ENCODE results near the gene ZNF385B. TPM values are rescaled to one million over a fixed set of nuclear protein-coding genes. Genes with fewer than 3 reads are reported as not detected.

ZNF385B gene
- total and polyA plus RNA-seq, 9 of the 15 experiments (the other 6 are each of a cell fraction or from before 2014, with no cell fraction given): 0.50 TPM; not detected in 8

GRCh38 chr2:179528576-179529069, 332.8 kb downstream of the ZNF385B start:
- H3K4me1 ChIP-seq (replicated peaks in 1 of 2; ENCODE audit: control insufficient read depth in 2 of 2, insufficient read depth in 2 of 2, low read length in 2 of 2): no peaks in the 10 kb centered on the region
- H3K9me1 ChIP-seq (ENCODE audit: control insufficient read depth, insufficient read depth, low read length): no peaks in the 10 kb centered on the region
- H3K36me3 ChIP-seq (ENCODE audit: control insufficient read depth, insufficient read depth, low read length): no peaks in the 10 kb centered on the region
- WGBS (ENCODE audit: insufficient coverage, low coverage, missing lambda C conversion rate): 0% methylated on average over 2 of the region's 2 CpGs
- in situ Hi-C loops (cut with MboI) (no loop called here), intact Hi-C loops (cut with micrococcal nuclease) (no loop called here)
- no peak overlapping the region for H3K27ac ChIP-seq (ENCODE audit: extremely low read depth, low read depth, low read length)
- H3K27me3 ChIP-seq (ENCODE audit: control insufficient read depth in 2 of 2, insufficient read depth in 2 of 2, low read length in 2 of 2): no peaks in the 10 kb centered on the region
- H4K20me1 ChIP-seq (replicated peaks; ENCODE audit: control insufficient read depth, insufficient read depth, low read length): no peaks in the 10 kb centered on the region
- DNase-seq (ENCODE audit: extremely low read depth in 1 of 4, low spot score in 3 of 4) (no peak), FAIRE-seq (no peak), ATAC-seq (no peak)
- no peak overlapping the region for H3K9ac ChIP-seq (ENCODE audit: insufficient read depth in 1 of 2, low read depth in 2 of 2, low read length in 2 of 2)
- H3K9me3 ChIP-seq (replicated peaks; ENCODE audit: control insufficient read depth, insufficient read depth, low read depth, low read length): no peaks in the 10 kb centered on the region; the same call in 1 of the 2 replicates
- POLR2A ChIA-PET: no interaction called here
- no peaks in the 10 kb centered on the region for H3K79me2 ChIP-seq (ENCODE audit: control insufficient read depth, insufficient read depth, low read length)
- no peak overlapping the region for H3K4me3 ChIP-seq
- CTCF ChIA-PET (ENCODE audit: low intra/inter-chr PET ratio): no interaction called here
- H3K4me2 ChIP-seq (ENCODE audit: insufficient read depth, low read length): no peak overlapping the region
- H2AFZ ChIP-seq (ENCODE audit: low read depth, low read length): no peak overlapping the region
- no TSS peak for BruUV-seq (replicated peaks)
- TF ChIP-seq EP400 (IDR thresholded peaks at IDR 0.05) (no peak), EZH2 (IDR thresholded peaks at IDR 0.05; ENCODE audit: borderline replicate concordance, low read depth, low read length) (no peak), PRMT5 (CRISPR knock-in tag; IDR thresholded peaks at IDR 0.05) (no peak), PML (IDR thresholded peaks at IDR 0.05; ENCODE audit: low read length) (no peak), RFX1 (IDR thresholded peaks at IDR 0.05) (no peak), ZNF212 (CRISPR knock-in tag; IDR thresholded peaks at IDR 0.05) (no peak), PRDM10 (IDR thresholded peaks at IDR 0.05; ENCODE audit: partially characterized antibody) (no peak), SMARCA5 (IDR thresholded peaks at IDR 0.05) (no peak), ZNF518B (CRISPR knock-in tag; IDR thresholded peaks at IDR 0.05) (no peak), NFXL1 (CRISPR knock-in tag; IDR thresholded peaks at IDR 0.05) (no peak), MBD2 (IDR thresholded peaks at IDR 0.05; ENCODE audit: borderline replicate concordance, low read depth) (no peak), ZBTB7A (IDR thresholded peaks at IDR 0.05; ENCODE audit: borderline replicate concordance, control insufficient read depth, low read depth, low read length) (no peak), NELFE (IDR thresholded peaks at IDR 0.05; ENCODE audit: insufficient read depth, insufficient read length) (no peak), ZNF639 (CRISPR knock-in tag; conservative IDR thresholded peaks at IDR 0.05 in 1 of 2, IDR thresholded peaks at IDR 0.05 in 1 of 2) (no peak), ZNF384 (IDR thresholded peaks at IDR 0.05; ENCODE audit: low read depth, low read length) (no peak)
